ENCODE results near the gene NLK.

- TF ChIP-seq, protein P1, sequence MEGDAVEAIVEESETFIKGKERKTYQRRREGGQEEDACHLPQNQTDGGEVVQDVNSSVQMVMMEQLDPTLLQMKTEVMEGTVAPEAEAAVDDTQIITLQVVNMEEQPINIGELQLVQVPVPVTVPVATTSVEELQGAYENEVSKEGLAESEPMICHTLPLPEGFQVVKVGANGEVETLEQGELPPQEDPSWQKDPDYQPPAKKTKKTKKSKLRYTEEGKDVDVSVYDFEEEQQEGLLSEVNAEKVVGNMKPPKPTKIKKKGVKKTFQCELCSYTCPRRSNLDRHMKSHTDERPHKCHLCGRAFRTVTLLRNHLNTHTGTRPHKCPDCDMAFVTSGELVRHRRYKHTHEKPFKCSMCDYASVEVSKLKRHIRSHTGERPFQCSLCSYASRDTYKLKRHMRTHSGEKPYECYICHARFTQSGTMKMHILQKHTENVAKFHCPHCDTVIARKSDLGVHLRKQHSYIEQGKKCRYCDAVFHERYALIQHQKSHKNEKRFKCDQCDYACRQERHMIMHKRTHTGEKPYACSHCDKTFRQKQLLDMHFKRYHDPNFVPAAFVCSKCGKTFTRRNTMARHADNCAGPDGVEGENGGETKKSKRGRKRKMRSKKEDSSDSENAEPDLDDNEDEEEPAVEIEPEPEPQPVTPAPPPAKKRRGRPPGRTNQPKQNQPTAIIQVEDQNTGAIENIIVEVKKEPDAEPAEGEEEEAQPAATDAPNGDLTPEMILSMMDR (IDR thresholded peaks at IDR 0.05; ENCODE audit: poor library complexity, severe bottlenecking): no peak
- no peak for TF ChIP-seq RAD21 (conservative IDR thresholded peaks at IDR 0.05)
- TF ChIP-seq EZH2 (IDR thresholded peaks at IDR 0.05; ENCODE audit: borderline replicate concordance, insufficient read depth, low read length, poor library complexity, severe bottlenecking): no peak
- no peak for TF ChIP-seq EP300 (conservative IDR thresholded peaks at IDR 0.05; ENCODE audit: poor library complexity, severe bottlenecking)
- TF ChIP-seq SMC3 (conservative IDR thresholded peaks at IDR 0.05; ENCODE audit: poor library complexity): no peak
- no peak for TF ChIP-seq TAF1 (IDR thresholded peaks at IDR 0.05; ENCODE audit: low read depth)
- no peak for TF ChIP-seq POLR2AphosphoS5 (IDR thresholded peaks at IDR 0.05)
Observed at GRCh38 chr17:28182559-28182958, 140.1 kb downstream of the NLK start.

Measured in neural cell (in vitro differentiated cells).